Activated CD8-positive, alpha-beta T cell treated with anti-CD3 and anti-CD28 coated beads, Interleukin-2, amount 10 ng/mL, durations not matched to agents 7 days and 5 days (primary cell): ENCODE measurements around the gene ITPRID1. TPM values are rescaled to one million over a fixed set of nuclear protein-coding genes. Genes with fewer than 3 reads are reported as not detected.

Experiments used
- ATAC-seq: fragments of 150-1000 bp; cut with Tn5 transposase; one replicate; pipeline ENCODE4 v1.10.0; 2021; ENCODE audit warnings: moderate library complexity
- CTCF ChIA-PET: fragments of 350-600 bp; sonication (Branson Sonifier 250); formaldehyde crosslinking; loops from one replicate; lab custom pipeline; 2021; ENCODE audit warnings: antibody characterized with exemption; lab: Charles Lee
- POLR2A ChIA-PET: fragments of 350-600 bp; sonication (Branson Sonifier 250); formaldehyde crosslinking; loops from one replicate; lab custom pipeline; 2021; ENCODE audit warnings: antibody characterized with exemption; lab: Charles Lee
- DNase-seq: peaks from one replicate; pipeline ENCODE4 v3.0.0-alpha.2; 2020
- H3K27ac Mint-ChIP-seq: one replicate; pipeline ENCODE4 v1.8.0; 2021; ENCODE audit warnings: mild to moderate bottlenecking, mixed read lengths
- H3K27me3 Mint-ChIP-seq: one replicate; pipeline ENCODE4 v1.8.0; 2021; ENCODE audit warnings: low read depth, mixed read lengths
- H3K36me3 Mint-ChIP-seq: one replicate; pipeline ENCODE4 v1.8.0; 2021; ENCODE audit warnings: low read depth, mixed read lengths
- H3K4me1 Mint-ChIP-seq: one replicate; pipeline ENCODE4 v1.8.0; 2021; ENCODE audit warnings: low read depth, mixed read lengths
- H3K4me3 Mint-ChIP-seq: one replicate; pipeline ENCODE4 v1.8.0; 2021; ENCODE audit warnings: mild to moderate bottlenecking, mixed read lengths
- H3K9me3 Mint-ChIP-seq: one replicate; pipeline ENCODE4 v1.8.0; 2022; ENCODE audit warnings: mixed read lengths; ENCODE audit not compliant: insufficient read depth
- total RNA-seq, 2 experiments: library from RNA; stranded (reverse); gene quantifications; one replicate each; pipeline ENCODE4 v1.2.3, GENCODE V29; 2021

The ITPRID1 gene
- total RNA-seq, 2 experiments from 2014 or later: not detected

GRCh38 chr7:31488562-31489203, 25.2 kb upstream of the ITPRID1 start:
- DNase-seq (peak; percentile 55), ATAC-seq (peak; percentile 75)
- CTCF ChIA-PET: interaction anchor here (1.0 to 1.3 kb wide), 3 partner anchors 45 to 614 kb away, joined by 3 to 4 read pairs (median 4); no protein-coding TSS in a partner anchor
- no peaks in the 10 kb centered on the region for H3K27me3 Mint-ChIP-seq
- H3K27ac Mint-ChIP-seq: no peak overlapping the region
- H3K4me3 Mint-ChIP-seq: no peak overlapping the region
- POLR2A ChIA-PET: no interaction called here
- no peaks in the 10 kb centered on the region for H3K9me3 Mint-ChIP-seq
- H3K4me1 Mint-ChIP-seq: no peaks in the 10 kb centered on the region
- no peaks in the 10 kb centered on the region for H3K36me3 Mint-ChIP-seq

- ChIA-PET CTCF (interaction anchor here (1.6 kb wide), 1 partner anchor 13 kb away, joined by 4 read pairs; no protein-coding TSS in a partner anchor), POLR2A (no interaction called here)
- no peaks in the 10 kb centered on the region for H3K9me3 Mint-ChIP-seq
- DNase-seq: no peak
- no peaks in the 10 kb centered on the region for H3K4me1 Mint-ChIP-seq
- H3K4me3 Mint-ChIP-seq: no peak overlapping the region
- H3K27me3 Mint-ChIP-seq: no peaks in the 10 kb centered on the region
- no peaks in the 10 kb centered on the region for H3K36me3 Mint-ChIP-seq
- no peak for ATAC-seq
- no peak overlapping the region for H3K27ac Mint-ChIP-seq
Observed at GRCh38 chr7:31490796-31491314, 23.0 kb upstream of the ITPRID1 start.

- Mint-ChIP-seq H3K4me3 (no peak overlapping the region), H3K27me3 (no peaks in the 10 kb centered on the region), H3K36me3 (no peaks in the 10 kb centered on the region), H3K27ac (no peak overlapping the region), H3K4me1 (no peaks in the 10 kb centered on the region), H3K9me3 (no peaks in the 10 kb centered on the region)
- ChIA-PET CTCF (no interaction called here), POLR2A (no interaction called here)
- ATAC-seq (no peak), DNase-seq (no peak)
Observed at GRCh38 chr7:31492086-31492485, 21.8 kb upstream of the ITPRID1 start.

- H3K36me3 Mint-ChIP-seq: no peaks in the 10 kb centered on the region
- H3K9me3 Mint-ChIP-seq: no peaks in the 10 kb centered on the region
- no peak for DNase-seq
Observed at GRCh38 chr7:31493714-31494181, 20.1 kb upstream of the ITPRID1 start.

GRCh38 chr7:31494421-31494820, 19.5 kb upstream of the ITPRID1 start:
- no peaks in the 10 kb centered on the region for H3K9me3 Mint-ChIP-seq
- no peak for DNase-seq
- no peaks in the 10 kb centered on the region for H3K27me3 Mint-ChIP-seq
- no peaks in the 10 kb centered on the region for H3K4me1 Mint-ChIP-seq
- H3K27ac Mint-ChIP-seq: no peak overlapping the region
- CTCF ChIA-PET: no interaction called here
- no peaks in the 10 kb centered on the region for H3K36me3 Mint-ChIP-seq
- no peak for ATAC-seq
- no peak overlapping the region for H3K4me3 Mint-ChIP-seq
- POLR2A ChIA-PET: no interaction called here

More at GRCh38 chr7:31493714-31494181, 20.1 kb upstream of the ITPRID1 start:
- no peak for ATAC-seq
- no peak overlapping the region for H3K27ac Mint-ChIP-seq
- no peak overlapping the region for H3K4me3 Mint-ChIP-seq
- ChIA-PET POLR2A (no interaction called here), CTCF (no interaction called here)
- no peaks in the 10 kb centered on the region for H3K4me1 Mint-ChIP-seq
- H3K27me3 Mint-ChIP-seq: no peaks in the 10 kb centered on the region

GRCh38 chr7:31495653-31496052, 18.2 kb upstream of the ITPRID1 start:
- ChIA-PET CTCF (no interaction called here), POLR2A (no interaction called here)
- no peak overlapping the region for H3K4me3 Mint-ChIP-seq
- no peak overlapping the region for H3K27ac Mint-ChIP-seq
- H3K27me3 Mint-ChIP-seq: no peaks in the 10 kb centered on the region
- H3K9me3 Mint-ChIP-seq: no peaks in the 10 kb centered on the region
- H3K4me1 Mint-ChIP-seq: no peaks in the 10 kb centered on the region
- no peak for DNase-seq
- no peak for ATAC-seq
- H3K36me3 Mint-ChIP-seq: no peaks in the 10 kb centered on the region

- ATAC-seq (no peak), DNase-seq (no peak)
- no peaks in the 10 kb centered on the region for H3K9me3 Mint-ChIP-seq
- no peak overlapping the region for H3K27ac Mint-ChIP-seq
- no peaks in the 10 kb centered on the region for H3K27me3 Mint-ChIP-seq
- no peaks in the 10 kb centered on the region for H3K4me1 Mint-ChIP-seq
- no peak overlapping the region for H3K4me3 Mint-ChIP-seq
- ChIA-PET CTCF (no interaction called here), POLR2A (no interaction called here)
- H3K36me3 Mint-ChIP-seq: no peaks in the 10 kb centered on the region
Observed at GRCh38 chr7:31497516-31497915, 16.4 kb upstream of the ITPRID1 start.

- Mint-ChIP-seq H3K36me3 (no peaks in the 10 kb centered on the region), H3K27me3 (no peaks in the 10 kb centered on the region), H3K4me3 (no peak overlapping the region), H3K9me3 (no peaks in the 10 kb centered on the region), H3K4me1 (no peaks in the 10 kb centered on the region), H3K27ac (no peak overlapping the region)
- ChIA-PET POLR2A (no interaction called here), CTCF (no interaction called here)
- DNase-seq: no peak
- no peak for ATAC-seq
Observed at GRCh38 chr7:31500656-31501055, 13.2 kb upstream of the ITPRID1 start.

GRCh38 chr7:31508823-31509222, 5.1 kb upstream of the ITPRID1 start:
- ATAC-seq (no peak), DNase-seq (no peak)
- Mint-ChIP-seq H3K27ac (no peak overlapping the region), H3K27me3 (no peaks in the 10 kb centered on the region), H3K36me3 (no peaks in the 10 kb centered on the region), H3K9me3 (peaks cover 7% of the 10 kb centered on the region), H3K4me3 (no peak overlapping the region), H3K4me1 (no peaks in the 10 kb centered on the region)
- ChIA-PET CTCF (no interaction called here), POLR2A (no interaction called here)

GRCh38 chr7:31512166-31512565, 1.7 kb upstream of the ITPRID1 start:
- CTCF ChIA-PET: no interaction called here
- no peak for DNase-seq
- Mint-ChIP-seq H3K9me3 (peaks cover 12% of the 10 kb centered on the region), H3K27ac (no peak overlapping the region), H3K27me3 (no peaks in the 10 kb centered on the region), H3K4me1 (no peaks in the 10 kb centered on the region), H3K36me3 (no peaks in the 10 kb centered on the region), H3K4me3 (no peak overlapping the region)
- ATAC-seq: no peak
- POLR2A ChIA-PET: no interaction called here

- DNase-seq (no peak), ATAC-seq (no peak)
- Mint-ChIP-seq H3K4me3 (no peak overlapping the region), H3K27me3 (no peaks in the 10 kb centered on the region), H3K27ac (no peak overlapping the region), H3K9me3 (peaks cover 6% of the 10 kb centered on the region), H3K4me1 (no peaks in the 10 kb centered on the region), H3K36me3 (no peaks in the 10 kb centered on the region)
- CTCF ChIA-PET: no interaction called here
- POLR2A ChIA-PET: no interaction called here
Observed at GRCh38 chr7:31516680-31517502, 3.0 kb downstream of the ITPRID1 start.

- H3K4me1 Mint-ChIP-seq: no peaks in the 10 kb centered on the region
- no peak overlapping the region for H3K27ac Mint-ChIP-seq
- no peaks in the 10 kb centered on the region for H3K27me3 Mint-ChIP-seq
- H3K4me3 Mint-ChIP-seq: no peak overlapping the region
- H3K36me3 Mint-ChIP-seq: no peaks in the 10 kb centered on the region
- POLR2A ChIA-PET: no interaction called here
- ATAC-seq (no peak), DNase-seq (no peak)
- CTCF ChIA-PET: no interaction called here
- H3K9me3 Mint-ChIP-seq: peaks cover 6% of the 10 kb centered on the region
Observed at GRCh38 chr7:31517513-31517912, 3.6 kb downstream of the ITPRID1 start.
